GM19395 (cell line): Measurements from ENCODE around the gene PTPRG.

ENCODE experiments used
- ATAC-seq: cut with Tn5 transposase; IDR thresholded peaks from one replicate; pipeline ENCODE4 v1.9.1; 2021; ENCODE audit warnings: mild to moderate bottlenecking, moderate library complexity; ENCODE audit not compliant: unreplicated experiment

Gene PTPRG

DNA sequence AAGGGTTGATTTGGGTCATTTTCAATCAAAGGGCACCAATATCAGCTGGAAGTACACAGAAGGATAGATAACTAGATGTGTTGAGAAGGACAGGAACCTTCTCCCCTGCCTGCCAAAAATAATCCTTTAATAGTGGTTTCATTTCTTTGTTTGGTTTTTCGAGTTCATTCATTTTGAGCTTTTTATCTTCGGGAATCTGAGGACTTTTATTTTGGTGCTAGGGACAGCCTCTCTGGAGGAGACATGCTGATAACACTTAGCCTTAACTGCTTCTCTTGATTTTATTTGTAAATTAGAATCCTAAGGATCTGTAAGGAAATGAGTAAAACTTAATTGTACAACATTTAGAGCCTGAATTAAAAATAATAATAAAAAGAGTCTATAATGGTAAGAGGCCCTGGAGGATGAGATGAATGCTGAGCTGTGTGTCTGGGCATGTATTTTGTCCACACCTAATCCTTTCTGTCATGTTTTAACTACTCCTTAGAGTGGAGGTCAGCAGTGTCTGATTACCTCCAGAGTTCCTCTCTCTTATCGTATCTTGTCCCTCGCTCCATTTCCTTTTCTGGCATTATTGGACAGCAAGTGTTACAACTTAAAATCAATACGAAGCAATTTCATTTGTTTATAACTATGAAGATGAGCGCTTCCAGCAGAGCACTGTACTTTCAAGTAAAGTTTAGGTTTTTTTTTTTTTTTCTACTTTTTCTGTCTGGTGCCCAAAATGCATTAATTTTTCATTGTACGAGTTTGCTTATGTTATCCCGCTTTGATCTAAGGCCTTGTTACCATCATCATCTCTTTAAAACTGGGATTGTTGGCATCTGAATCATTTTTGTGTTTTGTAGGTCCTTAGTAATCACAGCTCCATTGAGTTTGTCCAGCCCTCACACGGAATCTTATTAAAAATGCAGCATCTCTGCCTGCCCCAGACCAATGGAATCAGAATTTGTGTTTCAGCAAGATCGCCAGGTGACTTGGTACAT, 22.8 kb downstream of the PTPRG start:
- no peak for ATAC-seq

DNA sequence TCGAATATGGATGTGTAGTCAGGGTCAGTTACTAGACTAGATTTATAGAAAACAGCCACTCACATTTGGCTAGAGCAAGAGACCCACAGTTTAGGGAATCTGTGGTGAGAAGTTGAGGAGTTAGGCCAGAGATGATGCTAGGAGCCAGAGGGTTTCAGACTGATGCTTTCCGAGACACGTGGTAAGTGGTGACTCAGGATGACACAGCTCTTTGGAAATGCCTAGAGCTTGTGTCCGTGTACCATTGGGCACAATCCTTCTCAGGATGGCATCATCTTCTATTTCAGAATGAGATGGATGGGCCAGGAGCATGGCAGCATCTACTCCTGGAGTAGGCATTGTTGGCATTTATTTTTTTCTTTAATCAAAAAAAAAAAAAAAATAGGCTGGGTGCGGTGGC, 28.5 kb downstream of the PTPRG start:
- ATAC-seq, result no peak

DNA sequence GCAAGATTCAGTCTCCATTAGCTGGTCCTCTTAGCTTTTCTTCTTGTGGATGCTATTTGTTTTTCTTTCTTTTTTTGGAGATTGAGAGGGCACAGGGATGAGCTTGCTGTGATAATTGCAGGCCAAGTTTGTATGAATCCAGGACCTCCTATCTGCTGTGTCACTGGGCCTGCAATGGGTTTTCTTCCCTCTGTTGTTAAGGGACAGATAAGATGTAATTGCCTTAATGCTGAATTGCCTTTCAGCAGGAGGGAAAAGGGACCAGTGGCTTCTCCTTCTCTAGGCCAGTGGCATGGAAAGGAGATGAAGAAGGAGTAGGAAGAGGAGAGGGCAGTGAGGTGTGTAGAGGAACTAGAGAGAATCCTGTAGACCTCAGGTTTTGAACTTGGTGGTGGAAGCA, 29.9 kb downstream of the PTPRG start:
- ATAC-seq, result no peak

DNA sequence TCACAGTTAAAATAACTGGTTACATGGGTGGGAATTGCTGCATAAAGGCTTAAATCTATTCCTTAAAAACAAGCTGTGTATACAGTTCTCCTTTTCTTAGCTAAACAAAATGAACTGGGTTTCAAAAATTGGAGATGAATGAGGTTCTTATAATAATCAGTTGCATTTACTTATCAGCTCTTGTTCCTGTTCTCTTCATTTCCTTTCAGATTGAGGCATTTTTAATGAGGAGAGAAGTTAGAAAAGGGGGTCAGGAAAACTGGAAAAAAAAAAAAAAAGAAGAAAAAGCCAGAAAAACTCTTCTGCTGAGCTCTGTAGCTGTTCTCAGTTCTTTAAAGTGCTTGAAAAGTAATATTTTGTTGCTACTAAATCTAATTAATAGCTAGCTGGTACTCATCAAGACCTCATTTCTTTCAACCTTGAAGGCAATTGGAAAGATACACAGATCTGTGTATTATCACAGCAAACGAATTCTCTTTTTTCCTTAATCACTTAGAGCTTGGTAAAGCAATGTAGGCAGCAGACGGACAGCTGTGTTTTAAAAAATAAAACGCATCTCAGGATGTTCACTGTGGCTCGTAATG, 32.2 kb downstream of the PTPRG start:
- no peak for ATAC-seq

DNA sequence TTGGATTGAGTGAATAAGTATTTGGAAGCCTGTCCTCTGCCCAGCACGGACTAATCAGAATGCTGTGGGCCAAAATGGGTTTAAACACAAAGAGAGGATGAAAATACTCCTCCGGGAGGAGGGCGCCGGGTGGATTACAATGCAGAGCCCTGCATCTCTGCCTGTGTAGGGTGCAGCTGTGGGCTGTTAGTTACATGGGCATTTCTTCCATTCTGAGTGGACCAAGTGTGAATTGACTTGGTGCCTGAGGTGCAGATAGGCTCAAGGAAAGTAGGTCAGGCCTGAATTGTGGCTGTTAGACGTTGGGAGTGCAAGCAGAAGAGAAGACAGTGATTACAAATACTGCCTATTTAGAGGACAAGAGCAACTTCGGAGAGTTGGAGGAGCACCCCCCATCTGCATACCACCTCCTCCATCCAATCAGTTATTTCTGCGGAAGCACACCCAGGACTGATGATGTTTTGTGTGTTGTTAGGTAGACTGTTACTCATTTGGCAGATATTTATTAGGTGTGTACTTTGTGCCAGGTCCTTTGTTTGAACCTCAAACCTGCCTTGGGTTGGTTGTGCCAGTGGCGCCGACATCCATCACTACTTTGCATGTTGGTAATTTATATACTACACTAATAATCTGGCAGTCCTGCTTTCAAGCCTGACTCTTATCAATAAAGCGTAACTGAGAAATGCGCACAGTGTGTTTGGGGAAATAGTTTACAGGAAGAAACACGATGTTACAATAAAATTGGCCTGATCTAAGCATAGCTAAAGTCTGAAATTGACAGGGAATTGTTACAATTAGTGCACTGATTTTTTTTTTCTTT, 33.0 kb downstream of the PTPRG start:
- ATAC-seq, result no peak

DNA sequence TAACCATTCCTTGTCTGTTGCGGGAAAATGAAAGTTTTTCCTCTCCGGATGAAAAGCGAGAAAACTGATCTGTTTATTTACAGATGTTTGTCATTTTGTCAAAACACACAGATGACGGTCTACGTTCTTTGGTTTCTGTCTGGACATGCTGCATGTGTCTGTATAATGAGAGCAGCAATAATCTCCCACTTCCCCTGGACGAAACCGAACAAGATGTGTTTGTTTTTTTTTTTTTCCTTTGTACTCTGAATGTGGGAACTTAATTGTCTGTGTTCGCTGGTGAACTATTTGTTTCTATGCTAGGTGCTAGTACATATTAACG, 33.6 kb downstream of the PTPRG start:
- no peak for ATAC-seq

DNA sequence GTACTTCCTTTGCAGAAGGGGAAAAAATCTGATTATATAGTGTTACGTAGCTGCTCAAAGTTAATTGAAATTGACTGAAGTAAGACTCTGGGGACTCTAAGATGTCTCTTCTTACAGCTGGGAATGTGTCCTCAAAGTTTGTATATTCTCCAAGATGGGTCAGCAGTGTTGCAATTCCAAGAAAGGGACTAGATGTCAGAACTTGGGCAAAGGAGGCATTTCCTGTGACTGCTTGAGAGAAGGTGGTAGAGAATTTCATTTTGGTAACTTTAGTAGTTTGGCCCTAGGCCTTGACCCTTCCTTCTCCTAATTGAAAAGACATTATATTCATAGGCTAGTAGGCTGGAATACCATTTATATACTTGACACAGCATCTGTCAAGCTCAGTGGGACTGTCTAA, 33.9 kb downstream of the PTPRG start:
- no peak for ATAC-seq

DNA sequence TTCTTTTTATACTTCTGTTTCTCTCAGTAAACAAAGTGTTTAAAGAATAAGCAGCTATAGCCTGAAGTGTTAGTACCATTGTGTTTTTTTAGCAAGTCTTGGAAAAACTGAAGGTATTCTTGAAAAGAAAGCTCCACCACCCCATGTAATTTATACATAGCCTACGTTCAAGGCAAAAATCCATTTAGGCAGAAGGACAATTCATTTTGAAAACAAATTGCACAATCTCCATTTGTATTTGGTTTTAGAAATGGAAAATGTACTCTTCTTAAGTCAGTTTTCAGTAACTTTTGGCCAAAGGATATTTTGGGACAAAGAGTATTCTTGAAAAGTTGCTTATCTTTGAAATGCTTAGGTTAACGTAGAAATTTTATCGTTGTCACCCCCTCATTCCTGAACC, 34.5 kb downstream of the PTPRG start:
- no peak for ATAC-seq

DNA sequence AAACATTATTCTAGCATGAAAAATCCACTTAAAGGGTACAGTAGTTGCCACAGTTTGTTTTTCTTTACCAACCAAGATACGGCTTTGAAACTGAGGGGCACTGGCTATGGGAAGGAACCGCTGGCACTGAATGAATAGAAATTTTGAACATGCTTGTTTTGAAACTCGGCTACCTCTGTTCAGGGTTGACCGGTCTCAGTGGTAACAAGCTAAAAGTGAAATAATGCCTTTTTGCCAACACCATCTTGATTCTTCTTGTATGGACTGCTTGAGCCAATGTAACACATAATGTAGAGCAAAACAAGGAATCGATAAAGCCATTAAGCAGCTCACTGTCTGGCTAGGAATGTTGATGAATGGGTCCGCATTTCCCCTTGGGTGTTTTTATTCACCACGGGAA, 36.5 kb downstream of the PTPRG start:
- no peak for ATAC-seq

DNA sequence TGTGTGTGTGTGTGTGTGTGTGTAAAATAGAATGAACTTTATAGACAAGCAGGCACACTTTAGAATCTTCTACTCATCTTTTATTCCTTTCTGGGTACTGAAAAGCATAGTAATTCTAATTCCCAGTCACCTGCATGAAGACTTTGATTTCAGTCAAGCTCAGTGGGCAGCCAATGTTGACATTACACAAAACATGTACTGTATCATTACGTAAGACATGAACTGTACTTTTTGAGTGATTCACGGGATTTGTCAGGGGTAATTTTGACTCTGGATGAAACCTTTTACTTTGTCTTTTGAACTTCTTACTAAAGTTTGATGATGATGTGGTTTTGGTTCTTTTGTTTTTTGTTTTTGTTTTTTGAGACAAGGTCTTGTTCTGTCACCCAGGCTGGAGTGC, 38.8 kb downstream of the PTPRG start:
- no peak for ATAC-seq

DNA sequence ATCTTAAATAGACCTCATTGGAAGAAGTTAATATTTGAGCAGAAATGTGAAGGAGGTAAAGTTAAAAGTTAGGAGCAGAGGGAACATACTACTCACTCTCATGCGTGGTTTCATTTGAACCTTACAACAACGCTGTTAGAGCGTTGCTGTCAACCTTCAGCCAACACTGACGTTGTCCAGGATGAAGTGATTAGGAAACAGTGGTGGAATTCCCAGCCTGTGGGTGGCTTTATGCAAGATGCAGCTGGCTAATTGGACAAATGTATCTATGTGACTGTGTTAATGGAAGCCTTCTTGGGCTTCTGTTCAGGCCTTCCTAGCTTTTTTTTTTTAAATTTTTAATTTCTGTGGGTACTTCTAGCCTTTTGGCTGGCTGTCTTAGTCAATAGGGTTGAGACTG, 40.5 kb downstream of the PTPRG start:
- ATAC-seq, result no peak

DNA sequence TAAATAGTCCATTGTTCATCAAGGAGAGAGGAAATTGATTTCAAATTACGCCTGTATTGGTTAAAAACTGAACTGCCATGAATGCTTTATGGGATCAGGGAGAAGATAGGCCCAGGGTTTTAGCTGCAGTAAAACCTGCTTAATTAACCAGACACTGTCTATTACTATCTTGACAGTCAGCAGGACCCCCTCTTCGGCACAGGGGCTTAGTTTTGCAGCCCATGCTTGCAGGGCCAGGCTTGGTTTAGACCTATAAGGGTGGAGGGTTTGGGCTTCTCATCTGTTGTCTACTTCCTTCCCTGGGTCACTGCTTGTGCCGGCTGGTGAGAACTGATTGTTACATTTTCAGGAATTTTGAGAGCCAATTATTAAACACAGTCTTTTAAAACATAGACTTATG, 41.1 kb downstream of the PTPRG start:
- no peak for ATAC-seq

DNA sequence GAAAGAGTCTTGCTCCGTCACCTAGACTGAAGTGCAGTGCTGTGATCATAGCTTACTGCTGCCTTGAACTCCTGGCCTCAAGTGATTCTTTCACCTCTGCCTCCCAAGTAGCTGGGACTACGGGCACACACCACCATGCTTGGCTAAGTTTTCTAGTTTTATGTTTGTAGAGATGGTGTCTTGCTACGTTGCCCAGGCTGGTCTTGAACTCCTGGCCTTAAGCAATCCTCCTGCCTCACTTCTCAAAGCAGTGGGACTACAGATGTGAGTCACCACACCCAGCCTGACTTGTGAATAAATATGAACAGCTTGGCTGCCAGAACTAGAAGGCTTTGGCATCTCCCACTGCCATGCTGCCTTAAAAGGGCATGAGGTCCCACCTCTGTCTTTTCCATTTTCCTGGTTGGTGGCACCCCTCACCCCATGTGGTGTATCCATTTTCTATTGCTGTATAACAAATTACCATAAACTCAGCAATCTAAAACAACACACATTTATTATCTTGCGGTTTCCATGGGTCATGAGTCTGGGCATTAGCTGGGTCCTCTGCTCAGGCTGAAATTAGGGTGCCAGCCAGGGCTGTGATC, 44.3 kb downstream of the PTPRG start:
- no peak for ATAC-seq

DNA sequence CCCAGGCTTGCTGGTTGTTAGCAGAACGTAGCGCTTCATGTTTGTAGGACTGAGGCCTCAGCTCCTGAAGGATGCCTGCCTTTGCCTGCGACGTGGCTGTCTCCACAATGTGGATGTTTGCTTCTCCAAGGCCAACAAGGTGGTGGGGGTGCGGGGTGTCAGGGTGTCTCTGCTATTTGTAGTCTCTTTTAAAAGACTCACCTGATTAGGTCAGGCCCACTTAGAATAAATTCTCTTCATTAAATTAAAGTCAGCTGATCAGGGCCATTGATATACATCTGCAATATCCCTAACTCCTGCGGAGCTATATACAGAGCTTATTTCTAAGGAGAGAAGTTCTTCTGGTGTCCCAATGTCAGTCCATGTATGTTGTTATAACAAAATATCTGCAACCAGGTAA, 44.8 kb downstream of the PTPRG start:
- ATAC-seq, result no peak

DNA sequence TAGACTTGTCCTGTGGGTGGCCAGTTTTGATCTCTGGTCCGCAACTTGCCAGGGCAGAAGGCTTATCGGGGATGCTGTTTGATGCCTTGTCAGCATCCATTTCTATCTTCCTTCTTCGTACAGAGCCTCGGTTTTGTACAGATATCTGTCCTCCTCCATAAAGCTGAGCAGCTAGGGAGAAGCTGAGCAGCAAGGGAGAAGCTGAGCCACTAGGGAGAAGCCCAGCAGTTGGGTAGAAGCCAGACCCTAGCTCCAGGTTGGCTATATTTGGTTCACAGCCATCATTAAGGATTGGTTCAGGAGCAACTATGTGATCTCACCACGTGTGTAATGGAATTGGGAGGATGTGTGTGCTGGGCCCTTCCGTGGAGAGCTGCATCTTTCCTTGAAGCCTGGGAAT, 46.7 kb downstream of the PTPRG start:
- ATAC-seq, result no peak

DNA sequence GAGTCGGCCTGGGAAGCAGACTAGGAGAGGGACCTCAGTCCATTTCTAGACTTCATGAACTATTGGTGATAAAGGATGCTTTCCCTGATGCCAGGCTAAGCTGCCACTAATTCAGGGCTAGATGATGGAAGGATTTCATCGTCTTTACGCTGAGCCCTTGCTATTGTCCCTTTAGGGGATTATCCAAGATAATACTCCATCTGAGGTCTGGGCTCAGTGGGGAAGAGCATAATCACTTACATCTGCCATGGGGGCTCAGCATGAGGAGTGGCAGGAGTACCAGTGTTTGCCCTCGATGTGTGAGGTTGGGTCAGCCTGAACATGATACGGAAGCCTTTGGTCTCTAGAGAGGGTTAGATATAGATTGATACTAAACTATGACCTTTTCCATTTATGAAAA, 47.3 kb downstream of the PTPRG start:
- no peak for ATAC-seq

DNA sequence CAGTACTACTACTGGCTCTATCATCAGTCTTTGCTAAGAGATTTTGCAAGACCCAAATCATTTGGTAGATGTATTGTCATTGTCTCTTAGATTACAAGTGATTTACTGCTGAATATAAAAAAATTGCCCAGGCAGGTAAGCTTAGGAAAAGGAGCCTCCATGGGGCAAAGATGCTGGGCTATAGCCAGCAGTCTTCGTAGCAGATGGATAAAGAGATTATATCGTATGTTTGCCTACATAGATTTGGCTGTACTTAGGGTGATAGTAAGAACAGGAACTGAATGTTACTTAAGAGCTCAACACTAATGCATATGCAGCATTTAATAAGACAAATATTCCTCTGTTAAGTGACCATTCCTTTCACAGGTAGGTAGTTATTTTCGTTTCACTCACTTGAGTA, 48.9 kb downstream of the PTPRG start:
- ATAC-seq, result no peak

DNA sequence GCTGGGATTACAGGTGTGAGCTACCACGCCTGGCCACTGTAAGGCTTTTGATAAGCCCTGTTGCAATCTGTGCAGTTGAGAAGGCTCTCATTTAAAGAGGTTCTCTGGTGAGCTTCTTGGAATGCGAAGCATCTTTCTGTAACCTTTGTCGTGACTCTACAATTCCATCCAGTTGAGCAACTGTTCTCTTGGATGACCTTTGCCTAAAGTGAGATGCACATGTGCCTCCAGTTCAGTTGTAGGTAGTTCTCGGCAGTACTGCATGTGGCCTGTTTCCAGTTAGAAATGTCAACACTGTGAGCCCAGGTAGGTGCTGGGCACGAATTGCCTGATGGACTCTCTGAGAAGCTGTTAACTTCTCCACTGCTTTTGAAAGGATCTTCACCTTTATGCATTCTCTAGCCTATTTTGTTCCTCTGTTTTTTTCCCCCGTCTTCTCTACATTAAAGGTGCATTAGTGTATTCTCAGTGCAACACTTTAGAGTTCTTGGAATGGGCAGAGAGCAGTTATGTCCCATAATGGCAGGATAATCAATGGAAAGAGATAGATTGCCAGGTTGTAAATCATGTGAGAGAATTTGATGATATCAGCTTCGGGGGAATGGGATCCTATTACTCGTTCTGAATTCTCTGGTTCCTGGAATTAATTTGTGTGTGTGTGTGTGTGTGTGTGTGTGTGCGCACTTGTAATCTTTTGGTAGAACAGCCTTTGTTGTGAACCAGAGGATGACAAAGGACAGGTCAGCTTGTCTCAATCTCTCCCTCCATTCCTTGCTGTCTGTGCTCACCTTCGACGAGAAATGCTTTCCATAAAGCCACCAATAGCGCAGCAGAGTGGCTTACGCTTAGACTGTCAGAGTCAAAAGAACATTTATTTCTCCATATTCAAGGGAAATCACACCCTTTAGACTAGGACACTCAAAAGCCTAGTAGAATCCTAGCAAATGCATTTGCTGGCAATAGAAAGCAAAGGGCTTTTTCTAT, 51.1 kb downstream of the PTPRG start:
- ATAC-seq, result no peak

DNA sequence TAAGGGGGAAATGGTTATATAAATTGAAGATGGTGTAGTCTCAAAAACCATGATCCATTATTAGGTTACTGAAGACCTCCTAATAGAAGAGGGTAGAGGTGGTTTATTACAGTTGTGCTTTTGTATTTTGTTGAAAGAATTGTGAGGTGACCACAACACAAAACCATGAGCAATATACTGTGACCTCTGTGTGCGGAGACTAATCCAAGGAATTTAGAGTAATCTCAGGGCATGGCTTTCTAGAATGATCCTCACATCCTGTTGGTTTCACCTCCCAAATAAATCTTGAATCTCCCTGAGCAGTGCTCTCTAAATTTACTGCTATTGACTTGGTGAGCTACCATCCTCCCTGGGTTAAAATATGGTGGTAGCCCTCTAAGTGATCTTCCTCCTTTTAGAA, 52.3 kb downstream of the PTPRG start:
- no peak for ATAC-seq

DNA sequence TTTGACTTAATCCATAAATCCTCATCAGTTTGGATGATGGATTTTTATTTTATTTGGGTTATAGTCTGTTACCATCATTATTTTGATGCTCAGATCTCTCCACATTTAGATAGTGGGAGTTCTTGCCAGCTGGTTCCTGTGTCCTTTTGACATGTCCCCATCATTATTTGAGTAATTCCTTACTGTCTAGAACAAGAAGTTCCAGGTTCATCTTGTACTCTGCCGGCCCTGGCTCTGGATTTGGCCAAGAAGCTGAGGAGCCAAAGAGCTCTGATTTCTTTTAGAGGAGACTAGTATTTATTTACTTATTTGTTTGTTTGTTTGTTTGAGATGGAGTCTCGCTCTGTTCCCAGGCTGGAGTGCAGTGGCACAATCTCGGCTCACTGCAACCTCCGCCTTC, 54.3 kb downstream of the PTPRG start:
- ATAC-seq, result no peak
